GM21717 (cell line): ENCODE results near the gene ZNF585A.
"Not testable (repeated sequence)": the region's sequence is repeated elsewhere in the genome, so short reads cannot be mapped to it uniquely, and the experiment has no call there.

ENCODE experiments used
- ATAC-seq: cut with Tn5 transposase; IDR thresholded peaks from one replicate; pipeline ENCODE4 v1.9.1; 2021; ENCODE audit warnings: mild to moderate bottlenecking, moderate library complexity; ENCODE audit not compliant: unreplicated experiment

The ZNF585A gene

GRCh38 chr19:37172368-37173366 lies at the start of gene ZNF585A:
TSS of gene ZNF585A (minus strand) at chr19:37172695. CDS start at chr19:37169910, 2,785 bp downstream.
- peak; percentile 86 for ATAC-seq

GRCh38 chr19:37221136-37221535 lies 48.6 kb upstream of the ZNF585A start:
- no peak for ATAC-seq

GRCh38 chr19:37220383-37220782 lies 47.9 kb upstream of the ZNF585A start:
- no peak for ATAC-seq

GRCh38 chr19:37218592-37218935 lies 46.1 kb upstream of the ZNF585A start:
- no peak for ATAC-seq

- ATAC-seq, result peak; percentile 82
These were observed 45.5 kb upstream of the ZNF585A start, which contains the start of gene ZNF383 for GRCh38 chr19:37217775-37218591. TSS of gene ZNF383 (plus strand) at chr19:37218214. CDS start at chr19:37230454, 12,240 bp downstream.

GRCh38 chr19:37217480-37217774 lies 44.9 kb upstream of the ZNF585A start:
- ATAC-seq, result no peak

- no peak for ATAC-seq
These were observed 25.3 kb upstream of the ZNF585A start for GRCh38 chr19:37197768-37198167.

- ATAC-seq, result not testable (repeated sequence)
These were observed 24.6 kb upstream of the ZNF585A start for GRCh38 chr19:37197115-37197514.

GRCh38 chr19:37195248-37195647 lies 22.8 kb upstream of the ZNF585A start:
- ATAC-seq, result not testable (repeated sequence)

GRCh38 chr19:37186071-37186470 lies 13.6 kb upstream of the ZNF585A start:
- not testable (repeated sequence) for ATAC-seq

GRCh38 chr19:37165635-37166034 lies 6.9 kb downstream of the ZNF585A start:
- no peak for ATAC-seq

GRCh38 chr19:37160153-37160552 lies 12.3 kb downstream of the ZNF585A start:
- no peak for ATAC-seq

GRCh38 chr19:37148214-37148613 lies 24.3 kb downstream of the ZNF585A start:
- ATAC-seq, result no peak

- no peak for ATAC-seq
These were observed 36.4 kb downstream of the ZNF585A start for GRCh38 chr19:37136111-37136510.

GRCh38 chr19:37128821-37129177 lies 43.7 kb downstream of the ZNF585A start:
- no peak for ATAC-seq

GRCh38 chr19:37127999-37128820 lies 44.3 kb downstream of the ZNF585A start:
- ATAC-seq, result no peak

- not testable (repeated sequence) for ATAC-seq
These were observed 50.4 kb downstream of the ZNF585A start for GRCh38 chr19:37122093-37122492.

- ATAC-seq, result no peak
These were observed 58.5 kb downstream of the ZNF585A start for GRCh38 chr19:37114001-37114400.

GRCh38 chr19:37111753-37112152 lies 60.7 kb downstream of the ZNF585A start:
- not testable (repeated sequence) for ATAC-seq

- ATAC-seq, result not testable (repeated sequence)
These were observed 68.4 kb downstream of the ZNF585A start for GRCh38 chr19:37104135-37104534.

- no peak for ATAC-seq
These were observed 73.9 kb downstream of the ZNF585A start for GRCh38 chr19:37098570-37098969.
